Duodenal mucosa (tissue), 2 donors: Measurements from ENCODE around the gene UBE2B.
"Not testable (repeated sequence)": the region's sequence is repeated elsewhere in the genome, so short reads cannot be mapped to it uniquely, and the experiment has no call there.

Experiments
- H3K27ac ChIP-seq: one replicate; pipeline ENCODE4 v1.7.0; 2013; ENCODE audit warnings: low read depth, low read length
- H3K27me3 ChIP-seq, 2 donors: one replicate each; pipeline ENCODE4 v1.7.0; 2013; ENCODE audit warnings: low read length in 2 of 2, control low read depth in 1 of 2; ENCODE audit not compliant: insufficient read depth in 2 of 2, control insufficient read depth in 1 of 2
- H3K36me3 ChIP-seq, 2 donors: one replicate each; pipeline ENCODE4 v1.7.0; 2013; ENCODE audit warnings: low read length in 2 of 2, control low read depth in 1 of 2; ENCODE audit not compliant: insufficient read depth in 2 of 2, control insufficient read depth in 1 of 2
- H3K4me1 ChIP-seq, 2 donors: one replicate each; pipeline ENCODE4 v1.7.0; 2013; ENCODE audit warnings: low read length in 2 of 2, control low read depth in 1 of 2; ENCODE audit not compliant: insufficient read depth in 2 of 2, control insufficient read depth in 1 of 2
- H3K4me3 ChIP-seq, 2 donors: one replicate each; pipeline ENCODE4 v1.7.0; 2013; ENCODE audit warnings: low read length in 2 of 2, low read depth in 1 of 2
- H3K9ac ChIP-seq, 2 donors: one replicate each; pipeline ENCODE4 v1.7.0; 2013; ENCODE audit warnings: low read length in 2 of 2, low read depth in 1 of 2
- H3K9me3 ChIP-seq, 2 donors: one replicate each; pipeline ENCODE4 v1.7.0; 2013; ENCODE audit warnings: low read length in 2 of 2, control low read depth in 1 of 2; ENCODE audit not compliant: control insufficient read depth in 1 of 2

UBE2B gene

GRCh38 chr5:134370871-134371833, at the start of gene UBE2B:
Gene UBE2B, plus strand, starts transcription at chr5:134371569. Its CDS starts 27 bp downstream, at chr5:134371596.
- Histone ChIP-seq H3K9me3 (no peaks in the 10 kb centered on the region), H3K27ac (peak within 1 kb of the TSS; percentile 99), H3K4me1 (peaks cover 12 to 25% of the 10 kb centered on the region in 2 donors), H3K36me3 (peaks cover 0 to 4% of the 10 kb centered on the region in 2 donors), H3K4me3 (peak within 1 kb of the TSS; percentile 82 to 95), H3K9ac (peak within 1 kb of the TSS; percentile 97 to 100), H3K27me3 (no peaks in the 10 kb centered on the region)

GRCh38 chr5:134327327-134327726, 44.0 kb upstream of the UBE2B start:
- no peaks in the 10 kb centered on the region for H3K36me3 ChIP-seq
- no peak overlapping the region for H3K27ac ChIP-seq
- H3K4me3 ChIP-seq = no peak overlapping the region
- H3K9ac ChIP-seq = no peak overlapping the region
- H3K27me3 ChIP-seq = no peaks in the 10 kb centered on the region
- H3K4me1 ChIP-seq = no peaks in the 10 kb centered on the region
- peaks cover 7 to 14% of the 10 kb centered on the region in 2 donors for H3K9me3 ChIP-seq

- H3K4me3 ChIP-seq = no peak overlapping the region
- no peak overlapping the region for H3K27ac ChIP-seq
- no peak overlapping the region for H3K9ac ChIP-seq
- H3K27me3 ChIP-seq = no peaks in the 10 kb centered on the region
- no peaks in the 10 kb centered on the region for H3K36me3 ChIP-seq
- no peaks in the 10 kb centered on the region for H3K4me1 ChIP-seq
- H3K9me3 ChIP-seq = peaks cover 7 to 14% of the 10 kb centered on the region in 2 donors
Observed at GRCh38 chr5:134328619-134329018, 42.8 kb upstream of the UBE2B start.

- H3K4me1 ChIP-seq, H3K4me3 ChIP-seq, H3K36me3 ChIP-seq, H3K9ac ChIP-seq, H3K27ac ChIP-seq, H3K9me3 ChIP-seq, H3K27me3 ChIP-seq: not testable (repeated sequence)
Observed at GRCh38 chr5:134336833-134337232, 34.5 kb upstream of the UBE2B start.

GRCh38 chr5:134343500-134343899, 27.9 kb upstream of the UBE2B start:
- H3K4me1 ChIP-seq, H3K9me3 ChIP-seq, H3K27ac ChIP-seq, H3K4me3 ChIP-seq, H3K36me3 ChIP-seq, H3K27me3 ChIP-seq, H3K9ac ChIP-seq: not testable (repeated sequence)

GRCh38 chr5:134345476-134345875, 25.9 kb upstream of the UBE2B start:
- H3K36me3 ChIP-seq, H3K4me3 ChIP-seq, H3K27me3 ChIP-seq, H3K9me3 ChIP-seq, H3K4me1 ChIP-seq, H3K9ac ChIP-seq, H3K27ac ChIP-seq: not testable (repeated sequence)

GRCh38 chr5:134345996-134346395, 25.4 kb upstream of the UBE2B start:
- Histone ChIP-seq H3K9me3 (no peaks in the 10 kb centered on the region), H3K9ac (no peak overlapping the region), H3K4me1 (no peaks in the 10 kb centered on the region), H3K36me3 (no peaks in the 10 kb centered on the region), H3K4me3 (no peak overlapping the region), H3K27me3 (no peaks in the 10 kb centered on the region), H3K27ac (no peak overlapping the region)

- Histone ChIP-seq H3K9me3 (no peaks in the 10 kb centered on the region), H3K36me3 (no peaks in the 10 kb centered on the region), H3K27ac (no peak overlapping the region), H3K4me1 (no peaks in the 10 kb centered on the region), H3K4me3 (no peak overlapping the region), H3K9ac (no peak overlapping the region), H3K27me3 (no peaks in the 10 kb centered on the region)
Observed at GRCh38 chr5:134349463-134349862, 21.9 kb upstream of the UBE2B start.

GRCh38 chr5:134355681-134356080, 15.7 kb upstream of the UBE2B start:
- H3K27ac ChIP-seq = no peak overlapping the region

GRCh38 chr5:134365604-134366003, 5.8 kb upstream of the UBE2B start:
- Histone ChIP-seq H3K27me3 (no peaks in the 10 kb centered on the region), H3K36me3 (no peaks in the 10 kb centered on the region), H3K4me1 (peaks cover 15 to 17% of the 10 kb centered on the region in 2 donors), H3K27ac (no peak overlapping the region), H3K9me3 (no peaks in the 10 kb centered on the region), H3K9ac (no peak overlapping the region), H3K4me3 (no peak overlapping the region)

More at GRCh38 chr5:134355681-134356080, 15.7 kb upstream of the UBE2B start:
- no peak overlapping the region for H3K9ac ChIP-seq
- H3K4me1 ChIP-seq = no peaks in the 10 kb centered on the region
- no peaks in the 10 kb centered on the region for H3K9me3 ChIP-seq
- no peak overlapping the region for H3K4me3 ChIP-seq
- H3K27me3 ChIP-seq = no peaks in the 10 kb centered on the region
- no peaks in the 10 kb centered on the region for H3K36me3 ChIP-seq
